ENCODE measurements around the gene PRKCD. TPM values are rescaled to one million over a fixed set of nuclear protein-coding genes. Genes with fewer than 3 reads are reported as not detected.

The PRKCD gene
- total RNA-seq, 1 experiment from 2014 or later: 1.4 TPM

DNA sequence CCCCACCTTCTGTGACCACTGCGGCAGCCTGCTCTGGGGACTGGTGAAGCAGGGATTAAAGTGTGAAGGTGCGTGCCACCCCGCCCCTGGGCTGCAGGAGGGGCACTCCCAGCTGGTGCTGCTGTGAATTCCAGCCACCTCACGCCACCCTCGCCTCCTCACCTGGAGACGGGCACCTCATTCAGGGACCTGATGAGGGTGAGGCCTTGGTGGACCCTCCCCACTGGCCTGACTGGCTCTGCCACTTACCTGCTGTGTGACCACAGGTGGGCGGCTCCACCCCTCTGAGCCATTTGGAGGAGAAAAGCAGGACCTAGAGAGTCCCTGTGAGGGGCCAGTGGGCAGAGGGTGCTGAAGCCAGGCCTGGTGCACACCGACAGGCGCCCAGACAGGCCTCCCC lies 22.5 kb downstream of the PRKCD start:
- no peaks in the 10 kb centered on the region for H3K36me3 ChIP-seq (ENCODE audit: insufficient read depth, low read length, poor library complexity, severe bottlenecking)
- no peak for DNase-seq (ENCODE audit: low spot score)
- H3K27me3 ChIP-seq (replicated peaks; ENCODE audit: insufficient read depth, low read depth, low read length, poor library complexity): no peaks in the 10 kb centered on the region
- POLR2A ChIA-PET (ENCODE audit: low non-redundant PET): no interaction called here
- intact Hi-C loops (cut with micrococcal nuclease; ENCODE audit: unreplicated experiment): no loop called here
- no TSS peak for BruUV-seq (replicated peaks)
- CTCF ChIA-PET: no interaction called here
- TF ChIP-seq, protein P1, sequence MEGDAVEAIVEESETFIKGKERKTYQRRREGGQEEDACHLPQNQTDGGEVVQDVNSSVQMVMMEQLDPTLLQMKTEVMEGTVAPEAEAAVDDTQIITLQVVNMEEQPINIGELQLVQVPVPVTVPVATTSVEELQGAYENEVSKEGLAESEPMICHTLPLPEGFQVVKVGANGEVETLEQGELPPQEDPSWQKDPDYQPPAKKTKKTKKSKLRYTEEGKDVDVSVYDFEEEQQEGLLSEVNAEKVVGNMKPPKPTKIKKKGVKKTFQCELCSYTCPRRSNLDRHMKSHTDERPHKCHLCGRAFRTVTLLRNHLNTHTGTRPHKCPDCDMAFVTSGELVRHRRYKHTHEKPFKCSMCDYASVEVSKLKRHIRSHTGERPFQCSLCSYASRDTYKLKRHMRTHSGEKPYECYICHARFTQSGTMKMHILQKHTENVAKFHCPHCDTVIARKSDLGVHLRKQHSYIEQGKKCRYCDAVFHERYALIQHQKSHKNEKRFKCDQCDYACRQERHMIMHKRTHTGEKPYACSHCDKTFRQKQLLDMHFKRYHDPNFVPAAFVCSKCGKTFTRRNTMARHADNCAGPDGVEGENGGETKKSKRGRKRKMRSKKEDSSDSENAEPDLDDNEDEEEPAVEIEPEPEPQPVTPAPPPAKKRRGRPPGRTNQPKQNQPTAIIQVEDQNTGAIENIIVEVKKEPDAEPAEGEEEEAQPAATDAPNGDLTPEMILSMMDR (conservative IDR thresholded peaks at IDR 0.05; ENCODE audit: low read depth, low read length): no peak
- TF ChIP-seq EZH2 (IDR thresholded peaks at IDR 0.05; ENCODE audit: borderline replicate concordance, low read depth, low read length, poor library complexity, severe bottlenecking): no peak
- no peaks in the 10 kb centered on the region for H3K9me3 ChIP-seq (ENCODE audit: low read depth, low read length, poor library complexity, severe bottlenecking)
- no peaks in the 10 kb centered on the region for H3K4me1 ChIP-seq (ENCODE audit: insufficient read depth, low read length, poor library complexity, severe bottlenecking)
- no peak overlapping the region for H3K27ac ChIP-seq (ENCODE audit: low read depth, low read length, poor library complexity, severe bottlenecking)
- no peak overlapping the region for H3K4me3 ChIP-seq (ENCODE audit: low read depth, low read length, poor library complexity, severe bottlenecking)

DNA sequence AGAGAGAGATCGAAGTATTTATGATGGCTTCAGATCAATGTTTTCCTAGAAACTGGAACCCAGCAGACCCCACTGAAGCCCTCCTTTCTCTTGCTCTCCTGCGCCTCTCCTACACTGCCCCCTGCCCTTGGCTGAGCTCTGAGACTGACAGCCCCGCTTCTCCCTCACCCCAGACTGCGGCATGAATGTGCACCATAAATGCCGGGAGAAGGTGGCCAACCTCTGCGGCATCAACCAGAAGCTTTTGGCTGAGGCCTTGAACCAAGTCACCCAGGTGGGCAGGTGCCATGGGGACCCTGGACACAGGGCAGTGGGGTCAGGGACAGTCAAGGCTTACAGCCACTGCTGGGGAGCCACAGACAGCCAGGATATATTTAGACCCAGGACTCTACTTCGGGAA lies 23.7 kb downstream of the PRKCD start:
- Histone ChIP-seq H3K27ac (ENCODE audit: low read depth, low read length, poor library complexity, severe bottlenecking) (no peak overlapping the region), H3K36me3 (ENCODE audit: insufficient read depth, low read length, poor library complexity, severe bottlenecking) (no peaks in the 10 kb centered on the region), H3K27me3 (replicated peaks; ENCODE audit: insufficient read depth, low read depth, low read length, poor library complexity) (no peaks in the 10 kb centered on the region), H3K4me1 (ENCODE audit: insufficient read depth, low read length, poor library complexity, severe bottlenecking) (no peaks in the 10 kb centered on the region), H3K4me3 (ENCODE audit: low read depth, low read length, poor library complexity, severe bottlenecking) (no peak overlapping the region), H3K9me3 (ENCODE audit: low read depth, low read length, poor library complexity, severe bottlenecking) (no peaks in the 10 kb centered on the region)
- ChIA-PET CTCF (no interaction called here), POLR2A (ENCODE audit: low non-redundant PET) (no interaction called here)
- no peak for DNase-seq (ENCODE audit: low spot score)
- intact Hi-C loops (cut with micrococcal nuclease; ENCODE audit: unreplicated experiment): no loop called here
- BruUV-seq (replicated peaks): no TSS peak
- TF ChIP-seq, protein P1 (conservative IDR thresholded peaks at IDR 0.05; ENCODE audit: low read depth, low read length): no peak
- TF ChIP-seq EZH2 (IDR thresholded peaks at IDR 0.05; ENCODE audit: borderline replicate concordance, low read depth, low read length, poor library complexity, severe bottlenecking): no peak

DNA sequence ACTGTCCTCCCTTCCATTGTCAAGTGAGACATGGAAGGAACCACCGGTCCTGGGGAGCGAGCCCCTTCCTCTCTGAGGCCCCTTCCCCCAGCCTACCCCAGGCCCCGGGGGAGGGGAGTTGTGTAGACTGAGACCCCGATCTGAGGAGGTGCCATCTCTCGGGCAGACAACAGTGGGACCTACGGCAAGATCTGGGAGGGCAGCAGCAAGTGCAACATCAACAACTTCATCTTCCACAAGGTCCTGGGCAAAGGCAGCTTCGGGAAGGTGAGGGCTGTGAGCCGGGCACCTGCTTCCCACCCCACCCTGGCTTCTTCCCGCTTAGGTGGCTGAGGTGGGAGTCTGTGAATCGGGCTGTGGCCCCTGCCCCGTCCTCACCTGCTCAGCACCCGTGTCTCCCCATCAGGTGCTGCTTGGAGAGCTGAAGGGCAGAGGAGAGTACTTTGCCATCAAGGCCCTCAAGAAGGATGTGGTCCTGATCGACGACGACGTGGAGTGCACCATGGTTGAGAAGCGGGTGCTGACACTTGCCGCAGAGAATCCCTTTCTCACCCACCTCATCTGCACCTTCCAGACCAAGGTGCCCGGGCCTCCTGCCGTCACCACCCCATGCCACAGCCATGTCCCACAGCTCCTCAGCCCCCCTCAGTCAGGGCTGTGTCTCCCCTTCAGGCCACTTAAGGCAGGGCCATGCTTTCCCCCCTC lies 24.9 kb downstream of the PRKCD start:
- H3K4me1 ChIP-seq (ENCODE audit: insufficient read depth, low read length, poor library complexity, severe bottlenecking): no peaks in the 10 kb centered on the region
- H3K4me3 ChIP-seq (ENCODE audit: low read depth, low read length, poor library complexity, severe bottlenecking): no peak overlapping the region
- H3K27me3 ChIP-seq (replicated peaks; ENCODE audit: insufficient read depth, low read depth, low read length, poor library complexity): no peaks in the 10 kb centered on the region
- no peaks in the 10 kb centered on the region for H3K9me3 ChIP-seq (ENCODE audit: low read depth, low read length, poor library complexity, severe bottlenecking)
- no peaks in the 10 kb centered on the region for H3K36me3 ChIP-seq (ENCODE audit: insufficient read depth, low read length, poor library complexity, severe bottlenecking)
- DNase-seq (ENCODE audit: low spot score): no peak
- H3K27ac ChIP-seq (ENCODE audit: low read depth, low read length, poor library complexity, severe bottlenecking): no peak overlapping the region
- ChIA-PET CTCF (no interaction called here), POLR2A (ENCODE audit: low non-redundant PET) (no interaction called here)
- intact Hi-C loops (cut with micrococcal nuclease; ENCODE audit: unreplicated experiment): no loop called here
- TF ChIP-seq, protein P1 (conservative IDR thresholded peaks at IDR 0.05; ENCODE audit: low read depth, low read length): no peak
- TF ChIP-seq EZH2 (IDR thresholded peaks at IDR 0.05; ENCODE audit: borderline replicate concordance, low read depth, low read length, poor library complexity, severe bottlenecking): no peak
- no TSS peak for BruUV-seq (replicated peaks)

All from A673 (cell line).